HepG2 (cell line): ENCODE measurements around the gene MRPL20. TPM values are rescaled to one million over a fixed set of nuclear protein-coding genes. Genes with fewer than 3 reads are reported as not detected.

Source experiments
- ATF2 ChIP-seq: sonication (generic); formaldehyde crosslinking; IDR thresholded peaks from 2 replicates; pipeline ENCODE4 v1.4.0; 2020; ENCODE audit warnings: missing genetic modification reagents
- CEBPB ChIP-seq: IDR thresholded peaks from 2 replicates; pipeline ENCODE4 v1.6.1; 2011; ENCODE audit warnings: low read depth, low read length, improper control_type of control experiment, borderline replicate concordance
- GABPB1 ChIP-seq: IDR thresholded peaks from 2 replicates; pipeline ENCODE4 v1.6.1; 2016; ENCODE audit warnings: mild to moderate bottlenecking, missing genetic modification reagents, moderate library complexity, missing compliant biosample characterization
- GPBP1L1 ChIP-seq: sonication (generic); formaldehyde crosslinking; IDR thresholded peaks from 2 replicates; pipeline ENCODE4 v1.5.0; 2020; ENCODE audit warnings: mild to moderate bottlenecking, missing genetic modification reagents
- HNF1A ChIP-seq, 2 experiments: sonication (generic) in 1 of 2; formaldehyde crosslinking in 1 of 2; IDR thresholded peaks; 2 replicates each; pipeline versions ENCODE4 v1.4.0 to v1.6.1; 2016 to 2020; ENCODE audit warnings: borderline replicate concordance in 1 of 2, low read depth in 1 of 2, mild to moderate bottlenecking in 1 of 2, missing genetic modification reagents in 1 of 2
- KLF12 ChIP-seq: sonication (generic); formaldehyde crosslinking; IDR thresholded peaks from 2 replicates; pipeline ENCODE4 v1.4.0; 2020; ENCODE audit warnings: missing genetic modification reagents, borderline replicate concordance
- MBNL3 ChIP-seq: fragments of 250-450 bp; sonication (Bioruptor Pico); conservative IDR thresholded peaks from 2 replicates; pipeline ENCODE4 v1.8.0; 2022; ENCODE audit warnings: mild to moderate bottlenecking, inconsistent platforms
- MIXL1 ChIP-seq: IDR thresholded peaks from 2 replicates; pipeline ENCODE4 v1.6.1; 2016
- NR2F1 ChIP-seq, 2 experiments: fragments of 450-650 bp in 1 of 2; formaldehyde crosslinking in 1 of 2; IDR thresholded peaks; 2 replicates each; pipeline versions ENCODE4 v1.5.0 to v1.6.1; 2016 to 2020; ENCODE audit warnings: mild to moderate bottlenecking in 1 of 2, missing compliant biosample characterization in 1 of 2, missing genetic modification reagents in 1 of 2, moderate library complexity in 1 of 2
- POLR2AphosphoS5 ChIP-seq: IDR thresholded peaks from 2 replicates; pipeline ENCODE4 v1.6.1; 2012; ENCODE audit warnings: low read depth, low read length
- SIX1 ChIP-seq: sonication (generic); formaldehyde crosslinking; IDR thresholded peaks from 2 replicates; pipeline ENCODE4 v1.4.0; 2020; ENCODE audit warnings: missing genetic modification reagents, borderline replicate concordance
- SMC3 ChIP-seq: IDR thresholded peaks from 2 replicates; pipeline ENCODE4 v1.6.1; 2011; ENCODE audit warnings: low read length, improper control_type of control experiment
- TRIM22 ChIP-seq: fragments of 450-650 bp; IDR thresholded peaks from 2 replicates; pipeline ENCODE4 v1.6.1; 2017
- TSC22D2 ChIP-seq: sonication (generic); formaldehyde crosslinking; IDR thresholded peaks from 2 replicates; pipeline ENCODE4 v1.5.1; 2020; ENCODE audit warnings: missing genetic modification reagents, mild to moderate bottlenecking, borderline replicate concordance
- ZNF275 ChIP-seq: sonication (generic); formaldehyde crosslinking; IDR thresholded peaks from 2 replicates; pipeline ENCODE4 v1.8.0; 2022; ENCODE audit warnings: missing genetic modification reagents, mild to moderate bottlenecking, inconsistent platforms, borderline replicate concordance
- ZNF44 ChIP-seq: sonication (generic); formaldehyde crosslinking; IDR thresholded peaks from 2 replicates; pipeline ENCODE4 v1.5.1; 2020; ENCODE audit warnings: mild to moderate bottlenecking, missing genetic modification reagents
- ZNF563 ChIP-seq: sonication (generic); formaldehyde crosslinking; IDR thresholded peaks from 2 replicates; pipeline ENCODE4 v1.8.0; 2022; ENCODE audit warnings: mild to moderate bottlenecking, moderate library complexity, missing genetic modification reagents
- ZNF570 ChIP-seq: sonication (generic); formaldehyde crosslinking; IDR thresholded peaks from 2 replicates; pipeline ENCODE4 v1.4.0; 2020; ENCODE audit warnings: mild to moderate bottlenecking, missing genetic modification reagents, borderline replicate concordance
- ZSCAN30 ChIP-seq: sonication (generic); formaldehyde crosslinking; IDR thresholded peaks from 2 replicates; pipeline ENCODE4 v1.5.0; 2020; ENCODE audit warnings: mild to moderate bottlenecking, missing genetic modification reagents
- polyA plus RNA-seq, 8 experiments: library from polyadenylated mRNA; depleted of rRNA in 3 of 8; stranded (reverse) in 7 of 8; unstranded in 1 of 8; fragments of >200 nt; fragmentation: Illumina TruSeq in 4 of 8; extraction: Trizol in 4 of 8; gene quantifications; 2 replicates each; pipeline versions ENCODE4 v1.2.1 to v1.2.3, GENCODE V29; 2011 to 2016; ENCODE audit warnings: low read depth in 4 of 8, missing spikeins in 1 of 8, mixed read lengths in 1 of 8; ENCODE audit not compliant: insufficient read depth in 1 of 8
- total RNA-seq, 5 experiments: library from RNA; depleted of rRNA; stranded (reverse); fragments of >200 nt; fragmentation: Illumina TruSeq; extraction: Trizol; gene quantifications; 2 replicates each; pipeline ENCODE4 v1.2.3, GENCODE V29; 2016; ENCODE audit warnings: low read depth in 1 of 5

MRPL20 gene
- total and polyA plus RNA-seq, 2 of the 13 experiments (the other 11 are each of a cell fraction or from before 2014, with no cell fraction given) = 59.2 to 127 TPM

- TF ChIP-seq HNF1A (IDR thresholded peaks at IDR 0.05; ENCODE audit: low read depth) (0 out of 2 replicates have a peak, but pooled peaks have one; percentile 14), HNF1A (CRISPR knock-in tag; IDR thresholded peaks at IDR 0.05; ENCODE audit: borderline replicate concordance) (0 out of 2 replicates have a peak, but pooled peaks have one; percentile 17), TSC22D2 (no peak), ZNF570 (no peak), SMC3 (no peak), GPBP1L1 (CRISPR knock-in tag) (no peak), MIXL1 (CRISPR knock-in tag) (no peak), CEBPB (no peak), MBNL3 (CRISPR knock-in tag) (no peak), POLR2AphosphoS5 (peak; percentile 29; the same call in 1 of the 2 replicates), ZNF44 (CRISPR knock-in tag) (no peak), SIX1 (no peak), ATF2 (CRISPR knock-in tag) (no peak), GABPB1 (CRISPR knock-in tag) (peak; percentile 62; the same call in 1 of the 2 replicates), TRIM22 (no peak), ZNF275 (CRISPR knock-in tag) (no peak), NR2F1 (CRISPR knock-in tag; IDR thresholded peaks at IDR 0.05) (peak; percentile 53 to 65; a peak in 3 of 4 replicates), ZSCAN30 (CRISPR knock-in tag) (no peak; the same call in 1 of the 2 replicates), KLF12 (CRISPR knock-in tag) (no peak), ZNF563 (CRISPR knock-in tag) (0 out of 2 replicates have a peak, but pooled peaks have one; percentile 17)
Measured at GRCh38 chr1:1430114-1430982, 23.3 kb upstream of the MRPL20 start (continued).
